Measurements from ENCODE around the gene MORN5. TPM values are rescaled to one million over a fixed set of nuclear protein-coding genes. Genes with fewer than 3 reads are reported as not detected.

Gene MORN5
- total RNA-seq, 1 donor from 2014 or later, result not detected

DNA sequence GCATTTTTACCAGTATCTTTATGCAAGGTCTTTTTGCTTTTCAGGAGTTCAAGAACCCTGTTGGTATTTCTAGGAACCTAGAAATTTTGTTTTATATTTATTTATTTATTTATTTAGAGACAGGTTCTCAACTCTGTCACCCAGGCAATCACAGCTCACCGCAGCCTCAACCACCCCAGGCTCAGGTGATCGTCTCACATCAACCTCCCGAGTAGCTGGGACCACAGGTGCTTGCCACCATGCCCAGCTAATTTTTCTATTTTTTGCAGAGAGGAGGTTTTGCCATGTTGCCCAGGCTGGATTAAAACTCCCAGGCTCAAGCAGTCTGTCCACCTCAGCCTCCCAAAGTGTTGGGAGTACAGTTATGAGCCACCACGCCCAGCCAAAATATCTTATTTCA lies 36.2 kb downstream of the MORN5 start:
- TF ChIP-seq, protein P1, sequence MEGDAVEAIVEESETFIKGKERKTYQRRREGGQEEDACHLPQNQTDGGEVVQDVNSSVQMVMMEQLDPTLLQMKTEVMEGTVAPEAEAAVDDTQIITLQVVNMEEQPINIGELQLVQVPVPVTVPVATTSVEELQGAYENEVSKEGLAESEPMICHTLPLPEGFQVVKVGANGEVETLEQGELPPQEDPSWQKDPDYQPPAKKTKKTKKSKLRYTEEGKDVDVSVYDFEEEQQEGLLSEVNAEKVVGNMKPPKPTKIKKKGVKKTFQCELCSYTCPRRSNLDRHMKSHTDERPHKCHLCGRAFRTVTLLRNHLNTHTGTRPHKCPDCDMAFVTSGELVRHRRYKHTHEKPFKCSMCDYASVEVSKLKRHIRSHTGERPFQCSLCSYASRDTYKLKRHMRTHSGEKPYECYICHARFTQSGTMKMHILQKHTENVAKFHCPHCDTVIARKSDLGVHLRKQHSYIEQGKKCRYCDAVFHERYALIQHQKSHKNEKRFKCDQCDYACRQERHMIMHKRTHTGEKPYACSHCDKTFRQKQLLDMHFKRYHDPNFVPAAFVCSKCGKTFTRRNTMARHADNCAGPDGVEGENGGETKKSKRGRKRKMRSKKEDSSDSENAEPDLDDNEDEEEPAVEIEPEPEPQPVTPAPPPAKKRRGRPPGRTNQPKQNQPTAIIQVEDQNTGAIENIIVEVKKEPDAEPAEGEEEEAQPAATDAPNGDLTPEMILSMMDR (IDR thresholded peaks at IDR 0.05), result no peak
- no peak overlapping the region for H3K4me3 Mint-ChIP-seq (ENCODE audit: unreplicated experiment)
- H3K27me3 Mint-ChIP-seq (ENCODE audit: unreplicated experiment), result peaks cover 53% of the 10 kb centered on the region

GRCh38 chr9:122197426-122197825 lies 37.7 kb downstream of the MORN5 start:
- Mint-ChIP-seq H3K27me3 (ENCODE audit: unreplicated experiment) (peaks cover 44% of the 10 kb centered on the region), H3K4me3 (ENCODE audit: unreplicated experiment) (no peak overlapping the region), H3K27ac (ENCODE audit: unreplicated experiment) (no peak overlapping the region), H3K9me3 (ENCODE audit: unreplicated experiment) (no peaks in the 10 kb centered on the region), H3K4me1 (ENCODE audit: unreplicated experiment) (peaks cover 13% of the 10 kb centered on the region), H3K36me3 (ENCODE audit: unreplicated experiment) (no peaks in the 10 kb centered on the region)
- DNase-seq (ENCODE audit: extremely low spot score, unreplicated experiment), result no peak
- TF ChIP-seq, protein P1 (IDR thresholded peaks at IDR 0.05), result no peak

More for the DNA sequence above, 36.2 kb downstream of the MORN5 start:
- H3K36me3 Mint-ChIP-seq (ENCODE audit: unreplicated experiment), result no peaks in the 10 kb centered on the region
- H3K4me1 Mint-ChIP-seq (ENCODE audit: unreplicated experiment), result peaks cover 6% of the 10 kb centered on the region
- DNase-seq (ENCODE audit: extremely low spot score, unreplicated experiment), result no peak
- H3K9me3 Mint-ChIP-seq (ENCODE audit: unreplicated experiment), result no peaks in the 10 kb centered on the region
- H3K27ac Mint-ChIP-seq (ENCODE audit: unreplicated experiment), result no peak overlapping the region

GRCh38 chr9:122197882-122198281 lies 38.2 kb downstream of the MORN5 start:
- Mint-ChIP-seq H3K4me1 (ENCODE audit: unreplicated experiment) (peaks cover 11% of the 10 kb centered on the region), H3K4me3 (ENCODE audit: unreplicated experiment) (no peak overlapping the region), H3K36me3 (ENCODE audit: unreplicated experiment) (no peaks in the 10 kb centered on the region), H3K27me3 (ENCODE audit: unreplicated experiment) (peaks cover 40% of the 10 kb centered on the region), H3K27ac (ENCODE audit: unreplicated experiment) (no peak overlapping the region), H3K9me3 (ENCODE audit: unreplicated experiment) (no peaks in the 10 kb centered on the region)
- TF ChIP-seq, protein P1 (IDR thresholded peaks at IDR 0.05), result no peak
- no peak for DNase-seq (ENCODE audit: extremely low spot score, unreplicated experiment)

DNA sequence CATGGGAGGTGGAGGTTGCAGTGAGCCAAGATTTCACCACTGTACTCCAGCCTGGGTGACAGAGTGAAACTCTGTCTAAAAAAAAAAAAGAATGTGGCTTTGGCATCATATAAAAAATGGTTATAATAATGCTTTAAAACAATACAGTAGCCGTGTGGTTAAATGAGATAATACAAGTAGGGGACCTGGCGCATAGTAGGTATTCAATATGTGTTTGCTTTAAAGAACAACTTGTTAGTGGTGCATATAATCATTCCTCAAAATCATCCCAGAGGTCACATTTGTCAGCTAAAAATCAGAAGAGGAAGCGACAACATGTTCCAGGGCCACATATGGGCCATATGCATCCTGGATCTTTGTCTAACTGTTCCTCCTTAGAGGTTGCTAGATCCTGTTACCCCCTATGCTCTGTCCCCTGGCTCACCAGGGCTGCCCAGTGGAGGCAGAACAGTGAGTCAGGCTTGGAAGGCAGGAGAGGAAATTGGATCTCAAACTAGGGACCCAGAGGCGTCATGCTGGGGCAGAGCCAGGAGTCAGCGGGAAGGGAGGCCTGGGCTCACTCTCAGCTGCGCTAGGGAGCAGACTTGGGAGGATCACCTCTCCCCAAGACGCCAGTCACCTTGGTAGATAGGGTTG lies 41.4 kb downstream of the MORN5 start:
- no peak for DNase-seq (ENCODE audit: extremely low spot score, unreplicated experiment)
- H3K4me1 Mint-ChIP-seq (ENCODE audit: unreplicated experiment), result peaks cover 14% of the 10 kb centered on the region
- no peaks in the 10 kb centered on the region for H3K9me3 Mint-ChIP-seq (ENCODE audit: unreplicated experiment)
- H3K36me3 Mint-ChIP-seq (ENCODE audit: unreplicated experiment), result no peaks in the 10 kb centered on the region
- H3K27me3 Mint-ChIP-seq (ENCODE audit: unreplicated experiment), result peaks cover 20% of the 10 kb centered on the region
- H3K27ac Mint-ChIP-seq (ENCODE audit: unreplicated experiment), result no peak overlapping the region
- TF ChIP-seq, protein P1 (IDR thresholded peaks at IDR 0.05), result no peak
- H3K4me3 Mint-ChIP-seq (ENCODE audit: unreplicated experiment), result no peak overlapping the region

DNA sequence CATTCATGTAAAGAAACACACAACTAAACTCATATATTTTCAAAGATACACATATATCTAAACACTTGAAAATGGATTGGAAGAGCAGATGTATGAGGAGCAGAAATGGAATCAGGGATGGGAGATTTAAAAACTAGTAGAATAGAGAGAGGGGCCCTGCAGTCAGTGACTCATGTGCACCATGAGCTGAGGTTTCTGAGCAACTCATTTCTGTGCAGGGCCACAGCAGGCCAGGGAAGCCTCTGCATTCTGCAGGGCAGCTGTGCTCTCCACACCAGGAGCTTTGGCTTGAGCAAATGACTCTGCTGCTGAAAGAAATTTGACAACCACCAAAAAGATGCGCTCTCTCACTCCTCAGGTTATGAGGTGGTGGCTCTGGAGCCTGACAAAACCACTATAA lies 41.9 kb downstream of the MORN5 start:
- Mint-ChIP-seq H3K27ac (ENCODE audit: unreplicated experiment) (no peak overlapping the region), H3K9me3 (ENCODE audit: unreplicated experiment) (no peaks in the 10 kb centered on the region), H3K27me3 (ENCODE audit: unreplicated experiment) (peaks cover 20% of the 10 kb centered on the region), H3K4me1 (ENCODE audit: unreplicated experiment) (peaks cover 20% of the 10 kb centered on the region), H3K36me3 (ENCODE audit: unreplicated experiment) (no peaks in the 10 kb centered on the region), H3K4me3 (ENCODE audit: unreplicated experiment) (no peak overlapping the region)
- DNase-seq (ENCODE audit: extremely low spot score, unreplicated experiment), result no peak
- TF ChIP-seq, protein P1 (IDR thresholded peaks at IDR 0.05), result no peak

Data from osteocyte (in vitro differentiated cells).